ENCODE data around the gene TNFRSF21.
"Not testable (repeated sequence)": the region's sequence is repeated elsewhere in the genome, so short reads cannot be mapped to it uniquely, and the experiment has no call there.

The TNFRSF21 gene

GRCh38 chr6:47278545-47278944 lies 31.2 kb downstream of the TNFRSF21 start:
- DNase-seq, result no peak

- DNase-seq, result no peak
Measured at GRCh38 chr6:47277702-47278101, 32.0 kb downstream of the TNFRSF21 start.

GRCh38 chr6:47276377-47276776 lies 33.3 kb downstream of the TNFRSF21 start:
- no peak for DNase-seq

GRCh38 chr6:47275640-47276039 lies 34.1 kb downstream of the TNFRSF21 start:
- DNase-seq, result no peak

GRCh38 chr6:47275132-47275531 lies 34.6 kb downstream of the TNFRSF21 start:
- not testable (repeated sequence) for DNase-seq

GRCh38 chr6:47268572-47269187 lies 41.0 kb downstream of the TNFRSF21 start:
- DNase-seq, result no peak

- no peak for DNase-seq
Measured at GRCh38 chr6:47267301-47267700, 42.4 kb downstream of the TNFRSF21 start.

GRCh38 chr6:47265971-47266370 lies 43.7 kb downstream of the TNFRSF21 start:
- DNase-seq, result no peak

GRCh38 chr6:47264775-47265184 lies 44.9 kb downstream of the TNFRSF21 start:
- no peak for DNase-seq

GRCh38 chr6:47263268-47263667 lies 46.4 kb downstream of the TNFRSF21 start:
- DNase-seq, result no peak

- DNase-seq, result no peak
Measured at GRCh38 chr6:47262231-47262630, 47.5 kb downstream of the TNFRSF21 start.

- DNase-seq, result no peak
Measured at GRCh38 chr6:47261191-47261590, 48.5 kb downstream of the TNFRSF21 start.

GRCh38 chr6:47260021-47260420 lies 49.7 kb downstream of the TNFRSF21 start:
- no peak for DNase-seq

GRCh38 chr6:47258724-47259347 lies 50.9 kb downstream of the TNFRSF21 start:
- DNase-seq, result no peak

GRCh38 chr6:47256981-47257730 lies 52.5 kb downstream of the TNFRSF21 start:
- DNase-seq, result no peak

GRCh38 chr6:47256361-47256760 lies 53.3 kb downstream of the TNFRSF21 start:
- no peak for DNase-seq

- DNase-seq, result no peak
Measured at GRCh38 chr6:47254906-47255305, 54.8 kb downstream of the TNFRSF21 start.

GRCh38 chr6:47254051-47254450 lies 55.7 kb downstream of the TNFRSF21 start:
- DNase-seq, result no peak

GRCh38 chr6:47253136-47253535 lies 56.6 kb downstream of the TNFRSF21 start:
- no peak for DNase-seq

GRCh38 chr6:47252633-47253032 lies 57.1 kb downstream of the TNFRSF21 start:
- no peak for DNase-seq

- DNase-seq, result no peak
Measured at GRCh38 chr6:47251396-47251795, 58.3 kb downstream of the TNFRSF21 start.

GRCh38 chr6:47250302-47250701 lies 59.4 kb downstream of the TNFRSF21 start:
- DNase-seq, result no peak

- no peak for DNase-seq
Measured at GRCh38 chr6:47248446-47248845, 61.3 kb downstream of the TNFRSF21 start.

- no peak for DNase-seq
Measured at GRCh38 chr6:47247227-47247797, 62.4 kb downstream of the TNFRSF21 start.

Measured in activated CD4-positive, alpha-beta T cell treated with anti-CD3 and anti-CD28 coated beads for 48 hours (primary cell).